Measurements from ENCODE around the gene SPATA24.
A peak's percentile ranks its signal among the peaks of the same experiment; 100 is the strongest.

The SPATA24 gene

DNA sequence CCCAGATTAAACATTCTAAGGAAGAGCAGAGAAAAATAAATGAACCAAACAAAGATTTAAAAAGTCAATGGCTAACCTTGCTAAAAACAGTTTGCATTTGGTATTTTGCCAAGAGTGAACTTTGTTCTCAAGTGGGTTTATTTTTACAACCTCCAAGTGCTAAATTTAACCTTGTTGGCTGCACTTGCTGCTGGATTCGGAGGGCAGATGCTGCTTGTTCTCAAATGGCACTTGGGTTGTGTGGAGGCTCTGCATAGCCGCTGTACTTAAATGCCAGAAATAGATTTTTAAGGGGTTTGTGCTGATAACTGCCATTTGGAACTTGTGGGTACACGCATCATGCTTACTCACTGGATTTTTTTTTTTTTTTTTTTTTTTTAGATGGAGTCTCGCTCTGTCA is 13.3 kb upstream of the SPATA24 start:
- peak overlapping the region; percentile 41; the same call in 1 of the 2 replicates for H3K27ac ChIP-seq
- ChIA-PET CTCF (interaction anchor here (1.1 to 9.1 kb wide), 2 partner anchors 97 to 348 kb away, joined by 3 to 171 read pairs; no protein-coding TSS in a partner anchor), POLR2A (ENCODE audit: low non-redundant PET) (no interaction called here)
- TF ChIP-seq, protein P1, sequence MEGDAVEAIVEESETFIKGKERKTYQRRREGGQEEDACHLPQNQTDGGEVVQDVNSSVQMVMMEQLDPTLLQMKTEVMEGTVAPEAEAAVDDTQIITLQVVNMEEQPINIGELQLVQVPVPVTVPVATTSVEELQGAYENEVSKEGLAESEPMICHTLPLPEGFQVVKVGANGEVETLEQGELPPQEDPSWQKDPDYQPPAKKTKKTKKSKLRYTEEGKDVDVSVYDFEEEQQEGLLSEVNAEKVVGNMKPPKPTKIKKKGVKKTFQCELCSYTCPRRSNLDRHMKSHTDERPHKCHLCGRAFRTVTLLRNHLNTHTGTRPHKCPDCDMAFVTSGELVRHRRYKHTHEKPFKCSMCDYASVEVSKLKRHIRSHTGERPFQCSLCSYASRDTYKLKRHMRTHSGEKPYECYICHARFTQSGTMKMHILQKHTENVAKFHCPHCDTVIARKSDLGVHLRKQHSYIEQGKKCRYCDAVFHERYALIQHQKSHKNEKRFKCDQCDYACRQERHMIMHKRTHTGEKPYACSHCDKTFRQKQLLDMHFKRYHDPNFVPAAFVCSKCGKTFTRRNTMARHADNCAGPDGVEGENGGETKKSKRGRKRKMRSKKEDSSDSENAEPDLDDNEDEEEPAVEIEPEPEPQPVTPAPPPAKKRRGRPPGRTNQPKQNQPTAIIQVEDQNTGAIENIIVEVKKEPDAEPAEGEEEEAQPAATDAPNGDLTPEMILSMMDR (conservative IDR thresholded peaks at IDR 0.05; ENCODE audit: low read depth), result no peak
- DNase-seq (ENCODE audit: low spot score), result no peak

DNA sequence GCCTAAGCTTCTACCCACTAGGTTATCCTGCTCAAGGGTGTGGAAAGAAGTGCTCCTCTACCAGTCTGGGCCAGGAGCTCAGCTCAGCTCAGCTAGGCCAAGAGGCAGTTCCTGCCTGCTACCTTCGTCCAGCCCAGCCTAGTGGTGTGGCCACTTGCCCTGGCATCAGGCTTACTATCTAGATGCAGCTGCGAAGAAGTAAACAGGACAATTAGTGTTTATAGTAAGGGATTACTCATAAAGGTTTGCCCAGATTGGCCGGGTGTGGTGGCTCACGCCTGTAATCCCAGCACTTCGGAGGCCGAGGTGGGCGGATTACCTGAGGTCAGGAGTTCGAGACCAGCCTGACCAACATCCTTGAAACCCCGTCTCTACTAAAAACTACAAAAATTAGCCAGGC is 12.8 kb upstream of the SPATA24 start:
- POLR2A ChIA-PET (ENCODE audit: low non-redundant PET), result no interaction called here
- H3K27ac ChIP-seq, result peak overlapping the region; percentile 41
- DNase-seq (ENCODE audit: low spot score), result no peak
- CTCF ChIA-PET, result interaction anchor here (1.1 to 1.7 kb wide), 2 partner anchors 97 to 349 kb away, joined by 3 to 7 read pairs; no protein-coding TSS in a partner anchor
- TF ChIP-seq, protein P1 (conservative IDR thresholded peaks at IDR 0.05; ENCODE audit: low read depth), result no peak

DNA sequence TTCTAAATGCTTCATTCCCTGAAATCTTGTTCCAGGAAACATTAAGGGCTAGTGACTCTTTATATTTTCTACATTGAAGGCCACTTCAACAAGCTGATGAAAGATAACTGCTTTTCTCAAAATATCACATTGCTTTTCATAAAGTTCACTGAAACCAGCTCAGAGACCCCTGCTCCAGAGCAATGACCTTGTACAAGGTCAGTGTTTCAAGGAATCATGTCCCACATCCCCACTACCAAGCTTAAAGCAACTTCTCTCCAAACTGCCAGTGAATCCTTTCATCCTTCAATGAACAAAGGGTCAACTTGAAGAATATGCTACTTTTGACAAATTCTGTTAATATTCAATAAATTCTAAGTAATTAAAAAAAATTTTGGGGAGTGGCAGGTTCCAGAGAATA is 12.0 kb upstream of the SPATA24 start:
- no peak for DNase-seq (ENCODE audit: low spot score)
- CTCF ChIA-PET, result interaction anchor here (0.6 to 1.7 kb wide), 4 partner anchors 46 to 349 kb away, joined by 3 to 7 read pairs (median 3); no protein-coding TSS in a partner anchor
- peak overlapping the region; percentile 79 for H3K27ac ChIP-seq
- TF ChIP-seq, protein P1 (conservative IDR thresholded peaks at IDR 0.05; ENCODE audit: low read depth), result no peak
- POLR2A ChIA-PET (ENCODE audit: low non-redundant PET), result interaction anchor here (1.4 kb wide), 1 partner anchor 12 kb away, joined by 6 read pairs; the partner anchor contains the start of gene SPATA24

DNA sequence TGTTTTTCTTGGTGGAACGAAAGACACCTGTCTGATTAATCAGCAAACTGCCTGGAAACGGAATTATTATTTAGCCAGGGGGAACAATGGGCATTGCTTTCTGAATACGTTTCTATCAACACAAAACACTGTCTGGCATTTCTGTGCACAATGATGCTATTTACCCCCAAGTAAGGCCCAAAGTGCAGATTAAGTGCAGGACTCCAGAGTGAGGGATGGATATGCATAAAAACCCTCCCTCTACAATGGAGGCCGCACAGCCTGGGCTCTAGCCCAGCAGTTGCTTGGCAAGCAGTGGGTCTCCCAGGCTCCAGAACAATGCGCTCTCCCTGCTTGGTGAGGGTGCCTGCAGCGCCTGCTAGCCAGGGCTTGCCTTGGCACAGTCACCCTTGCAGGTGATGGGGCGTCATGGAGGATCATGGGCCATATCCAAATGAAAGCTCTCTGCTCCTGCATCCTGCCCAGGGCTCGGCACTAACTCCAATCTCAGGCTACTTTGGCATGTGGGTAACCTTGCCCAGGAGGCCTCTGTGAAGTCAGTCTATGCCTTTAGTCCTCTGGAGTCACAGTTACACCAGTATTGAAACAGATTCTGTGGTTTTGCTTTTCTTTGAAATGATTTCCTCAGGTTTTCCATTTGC is 11.5 kb upstream of the SPATA24 start:
- peak overlapping the region; percentile 79 for H3K27ac ChIP-seq
- ChIA-PET CTCF (interaction anchor here (0.8 to 1.7 kb wide), 2 partner anchors 98 to 102 kb away, joined by 3 to 7 read pairs; no protein-coding TSS in a partner anchor), POLR2A (ENCODE audit: low non-redundant PET) (interaction anchor here (1.4 kb wide), 1 partner anchor 12 kb away, joined by 6 read pairs; the partner anchor contains the start of gene SPATA24)
- TF ChIP-seq, protein P1 (conservative IDR thresholded peaks at IDR 0.05; ENCODE audit: low read depth), result no peak
- DNase-seq (ENCODE audit: low spot score), result peak; percentile 55

DNA sequence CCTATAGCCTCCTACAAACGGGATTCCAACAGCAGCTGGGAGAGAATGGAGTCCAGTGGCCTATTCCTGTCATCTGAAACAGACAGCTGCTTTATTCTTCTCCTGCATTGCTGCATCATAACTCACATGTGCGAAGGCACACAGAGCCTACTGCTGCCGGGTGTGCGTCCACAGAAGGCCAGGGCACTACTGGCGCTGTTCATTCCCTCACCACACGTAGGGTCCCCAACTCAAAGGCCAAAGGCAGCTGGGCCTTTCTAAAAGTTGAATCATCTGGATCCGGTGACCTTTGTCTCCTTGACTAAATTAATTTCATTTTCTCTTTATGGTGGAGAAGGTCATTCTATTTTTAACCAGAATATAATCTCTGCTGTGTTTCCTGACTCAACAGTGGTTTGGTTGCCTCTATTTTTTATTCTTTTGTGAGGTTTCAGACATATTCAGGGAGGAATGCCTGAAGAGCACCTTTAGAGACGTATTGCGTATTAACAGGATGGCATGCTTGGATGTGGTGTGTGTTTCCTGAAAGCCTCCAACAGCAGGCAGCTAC is 10.8 kb upstream of the SPATA24 start:
- peak overlapping the region; percentile 79 for H3K27ac ChIP-seq
- ChIA-PET POLR2A (ENCODE audit: low non-redundant PET) (interaction anchor here (1.4 kb wide), 1 partner anchor 11 kb away, joined by 6 read pairs; the partner anchor contains the start of gene SPATA24), CTCF (interaction anchor here (0.6 to 1.0 kb wide), 2 partner anchors 8 to 114 kb away, joined by 3 to 4 read pairs; no protein-coding TSS in a partner anchor)
- TF ChIP-seq, protein P1 (conservative IDR thresholded peaks at IDR 0.05; ENCODE audit: low read depth), result no peak
- DNase-seq (ENCODE audit: low spot score), result no peak

DNA sequence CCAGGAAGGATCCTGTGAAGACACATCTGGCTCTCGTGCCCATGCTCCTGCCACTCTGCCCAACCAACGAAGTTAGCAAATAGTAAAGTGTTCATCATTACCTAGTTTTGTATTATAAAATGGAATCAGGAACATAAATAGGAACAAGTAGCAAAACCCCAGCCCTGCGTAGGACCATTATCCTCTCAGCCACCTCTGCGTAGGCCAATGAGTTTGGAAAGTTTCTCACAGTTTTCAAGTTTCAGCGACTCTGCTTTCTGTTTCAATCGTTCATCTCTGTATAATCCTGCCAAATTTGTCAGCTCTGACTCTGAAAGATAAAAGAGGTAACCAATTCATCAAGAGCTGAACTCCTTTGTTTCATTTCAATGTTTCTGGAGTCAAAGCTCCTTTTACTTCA is 10.1 kb upstream of the SPATA24 start:
- CTCF ChIA-PET, result interaction anchor here (1.0 kb wide), 1 partner anchor 8 kb away, joined by 3 read pairs; no protein-coding TSS in a partner anchor
- no peak overlapping the region for H3K27ac ChIP-seq
- TF ChIP-seq, protein P1 (conservative IDR thresholded peaks at IDR 0.05; ENCODE audit: low read depth), result no peak
- POLR2A ChIA-PET (ENCODE audit: low non-redundant PET), result no interaction called here
- DNase-seq (ENCODE audit: low spot score), result no peak

Measured in RWPE1 (cell line).